Mucosa of gallbladder (tissue), 1 donor: ENCODE results near the gene ADIPOR1. TPM values are rescaled to one million over a fixed set of nuclear protein-coding genes. Genes with fewer than 3 reads are reported as not detected.

ENCODE experiments used
- DNase-seq: peaks from one replicate; pipeline ENCODE4 v3.0.0-alpha.2; 2020; ENCODE audit warnings: low spot score
- total RNA-seq: library from RNA; stranded (reverse); gene quantifications from one replicate; pipeline ENCODE4 v1.2.1, GENCODE V29; 2021
- donor health status: DM: no; HTN: no; CAD: no.

The ADIPOR1 gene
- total RNA-seq, 1 donor from 2014 or later = 80.4 TPM

DNA sequence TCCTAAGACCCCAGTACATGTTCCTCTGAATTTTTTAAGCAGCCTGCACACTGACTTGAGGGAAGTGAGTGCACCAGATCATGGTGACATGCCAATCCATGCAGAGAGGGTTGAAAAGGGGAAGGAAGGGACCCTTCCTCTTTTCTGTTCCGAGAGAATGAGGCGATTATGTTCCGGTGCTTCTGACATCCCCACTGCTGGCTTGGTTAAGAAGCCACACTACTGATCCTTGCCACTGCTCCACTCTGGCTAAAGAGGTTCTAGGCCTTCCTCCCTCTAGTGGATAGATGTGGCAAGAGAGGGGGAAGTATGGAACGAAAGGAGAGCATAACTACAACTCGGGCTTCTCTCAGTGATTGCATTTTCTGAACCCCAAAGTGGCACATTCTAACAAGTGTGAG, 10.8 kb upstream of the ADIPOR1 start:
- peak; percentile 66 for DNase-seq

DNA sequence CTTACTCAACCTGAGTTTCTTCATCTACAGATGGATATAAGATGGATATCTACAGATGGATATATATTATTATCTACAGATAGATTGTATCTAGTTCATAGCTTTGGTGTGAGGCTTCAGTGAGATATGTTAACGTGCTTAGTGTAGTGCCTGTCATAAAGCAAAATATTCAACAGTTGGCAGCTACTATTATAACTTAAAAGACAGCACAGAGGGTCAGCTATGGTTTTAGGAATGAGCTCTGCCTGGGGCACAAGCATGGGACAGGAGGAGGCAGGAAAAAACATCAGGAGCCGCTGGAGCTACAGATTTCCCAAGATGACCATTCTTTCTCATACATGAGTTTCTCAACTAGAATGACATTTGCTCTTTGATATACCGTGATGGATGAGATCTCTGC, 10.2 kb upstream of the ADIPOR1 start:
- DNase-seq = no peak

DNA sequence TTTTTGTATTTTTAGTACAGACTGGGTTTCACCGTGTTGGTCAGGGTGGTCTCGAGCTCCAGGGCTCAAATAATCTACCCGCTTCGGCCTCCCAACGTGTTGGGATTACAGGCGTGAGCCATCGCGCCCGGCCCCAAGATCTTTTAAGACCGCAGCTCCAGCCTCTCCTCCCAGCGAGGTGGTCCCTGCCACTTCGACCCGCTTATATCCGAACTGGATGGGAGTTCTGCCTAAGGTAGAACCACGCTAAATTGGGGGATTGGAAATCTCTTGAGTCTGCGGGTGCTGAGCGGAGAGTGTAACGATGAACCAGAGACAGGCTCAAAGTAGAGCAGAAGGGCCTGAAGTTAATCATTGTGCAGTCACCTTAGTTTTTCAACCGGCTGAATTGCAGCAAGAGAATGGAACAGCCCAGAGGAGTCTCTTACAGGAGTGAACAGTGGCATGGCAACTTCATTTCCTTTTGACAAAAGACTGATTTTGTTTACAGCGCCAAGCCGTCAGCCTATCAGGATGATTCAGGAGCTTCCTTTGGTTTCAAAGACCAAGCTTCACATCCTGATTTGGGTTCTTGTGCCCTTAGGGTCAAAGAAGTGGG, 9.7 kb upstream of the ADIPOR1 start:
- no peak for DNase-seq

DNA sequence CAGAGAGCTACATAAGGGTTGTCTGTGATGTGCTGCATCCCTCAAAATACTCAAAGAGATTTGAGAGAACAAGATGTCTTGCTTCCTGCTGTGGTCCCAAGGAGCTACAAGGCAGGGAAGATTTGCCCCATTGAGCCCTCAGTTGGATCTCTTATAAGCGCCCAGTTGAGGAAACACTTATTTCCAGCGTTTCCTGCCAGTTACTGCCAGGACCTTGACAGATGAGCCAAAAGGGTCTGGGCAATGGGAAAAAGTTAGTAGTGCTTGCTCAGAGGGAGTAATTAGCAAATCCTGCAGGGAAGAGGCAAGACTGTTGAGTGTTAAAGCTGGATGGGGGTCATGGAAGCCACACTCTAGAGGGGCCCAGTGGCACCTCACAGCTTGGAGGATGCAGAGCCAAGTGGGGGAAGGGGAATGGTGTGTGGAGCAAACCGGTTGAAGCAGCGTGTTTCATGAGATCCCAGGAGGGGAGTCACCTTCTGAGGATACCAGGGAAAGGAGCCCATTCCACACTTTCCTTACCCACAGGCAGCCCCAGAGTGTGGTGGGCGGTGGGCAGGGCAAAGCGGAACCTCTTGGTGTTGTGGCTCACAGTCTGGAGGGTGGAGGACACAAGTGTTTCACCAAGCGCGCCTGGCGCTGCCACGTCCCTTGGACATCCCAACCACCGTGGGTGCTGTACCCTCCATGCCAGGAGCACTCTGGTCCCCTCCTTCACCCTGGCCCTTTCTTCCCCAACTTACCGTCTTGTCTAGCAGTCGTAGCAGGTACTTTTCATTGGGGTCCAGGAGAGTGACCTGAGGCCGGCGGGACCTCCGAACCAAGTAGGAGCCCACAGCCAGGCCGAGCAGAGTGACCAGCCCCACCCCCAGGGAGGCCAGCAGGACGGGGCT, 8.1 kb upstream of the ADIPOR1 start:
- DNase-seq = no peak

DNA sequence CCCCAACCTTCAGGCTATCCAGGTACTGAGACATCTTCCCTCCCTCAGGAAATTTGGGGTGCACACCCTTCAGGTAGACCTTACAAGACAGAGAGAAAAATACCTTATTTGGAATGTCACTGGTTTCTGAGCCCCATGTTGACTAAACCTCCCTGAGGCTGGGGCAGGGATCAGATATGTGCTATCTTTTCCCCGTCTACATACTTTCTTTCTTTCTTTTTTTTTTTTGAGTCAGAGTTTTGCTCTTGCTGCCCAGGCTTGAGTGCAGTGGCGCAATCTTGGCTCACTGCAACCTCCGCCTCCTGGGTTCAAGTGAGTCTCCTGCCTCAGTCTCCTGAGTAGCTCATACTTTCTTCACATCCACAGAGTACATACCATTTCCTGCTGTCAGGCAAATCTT, 7.3 kb upstream of the ADIPOR1 start:
- no peak for DNase-seq

DNA sequence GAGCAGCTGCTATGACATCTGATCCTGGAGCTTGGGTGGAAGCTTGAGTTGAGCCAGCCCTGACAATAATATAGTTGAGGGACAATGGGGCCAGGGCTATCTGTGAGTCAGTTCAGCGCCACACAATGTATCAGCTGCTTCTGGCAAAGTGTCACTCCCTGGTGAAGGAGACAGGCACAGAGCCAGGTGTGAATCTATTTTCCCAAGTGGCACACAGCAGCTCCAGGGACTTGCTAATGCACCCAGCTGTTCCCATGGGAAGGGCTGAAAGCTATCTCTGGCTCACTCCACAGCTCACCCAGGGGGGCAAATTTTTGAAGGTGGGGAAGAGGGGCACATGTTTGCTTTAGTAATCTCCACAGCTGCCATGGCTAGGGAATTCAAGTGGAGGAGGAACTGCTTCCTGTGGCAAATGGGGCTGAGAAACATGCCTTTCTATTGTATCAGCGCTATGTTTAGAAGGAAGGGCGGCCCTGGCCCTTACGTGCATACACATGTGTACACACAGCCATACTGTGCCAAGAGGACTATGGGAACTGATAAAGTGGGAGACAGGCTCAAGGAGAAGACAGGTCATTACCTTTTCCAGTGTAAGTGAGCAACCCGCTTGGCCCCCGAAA, 6.8 kb upstream of the ADIPOR1 start:
- DNase-seq = peak; percentile 79

DNA sequence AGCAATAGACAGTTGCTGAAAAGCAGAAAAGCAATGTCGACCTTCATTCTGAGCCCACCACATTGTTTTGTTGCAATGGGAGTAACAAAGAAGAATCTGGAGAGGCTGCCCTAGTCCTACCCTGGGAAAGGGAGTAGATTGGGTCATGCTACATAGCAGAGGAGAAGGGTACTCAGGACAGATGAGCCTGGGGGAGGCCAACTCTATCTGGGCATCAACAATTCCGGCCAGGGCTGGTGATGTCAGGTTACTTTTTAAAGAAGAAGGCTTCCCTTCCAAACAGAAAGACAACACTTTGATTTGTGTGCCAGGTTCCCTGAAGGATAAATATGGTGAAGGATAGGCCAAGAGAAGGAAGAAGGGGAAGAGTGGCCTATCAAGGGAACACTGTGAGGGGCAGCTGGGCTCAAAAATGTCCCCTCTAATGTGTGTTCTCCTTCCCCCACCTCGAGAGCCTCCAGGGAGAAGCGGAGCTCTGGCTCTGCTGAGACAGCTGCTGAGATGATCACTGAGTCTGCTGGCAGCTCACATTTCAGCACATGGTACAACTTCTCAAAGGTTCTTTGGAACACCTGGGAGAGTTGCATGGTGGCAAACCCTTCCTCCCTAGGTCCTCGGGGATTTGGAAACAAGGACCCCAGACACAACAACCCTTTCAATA, 3.2 kb upstream of the ADIPOR1 start:
- DNase-seq = no peak

DNA sequence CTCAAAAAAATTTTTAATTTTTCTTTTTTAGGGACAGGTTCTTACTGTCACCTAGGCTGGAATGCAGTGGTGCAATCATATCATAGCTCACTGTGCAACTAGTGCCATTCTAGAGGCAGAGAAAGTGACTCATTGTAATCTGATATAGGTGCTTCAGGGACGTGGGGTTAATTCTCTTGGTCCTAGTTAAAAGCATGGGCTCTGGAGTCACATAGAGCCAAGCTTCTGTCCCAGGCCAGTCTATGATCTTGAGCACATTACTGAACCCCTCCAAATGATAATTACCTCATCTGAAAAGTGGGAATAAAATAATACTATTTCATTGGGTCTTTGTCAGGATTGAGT, 1.1 kb upstream of the ADIPOR1 start:
- DNase-seq = no peak

DNA sequence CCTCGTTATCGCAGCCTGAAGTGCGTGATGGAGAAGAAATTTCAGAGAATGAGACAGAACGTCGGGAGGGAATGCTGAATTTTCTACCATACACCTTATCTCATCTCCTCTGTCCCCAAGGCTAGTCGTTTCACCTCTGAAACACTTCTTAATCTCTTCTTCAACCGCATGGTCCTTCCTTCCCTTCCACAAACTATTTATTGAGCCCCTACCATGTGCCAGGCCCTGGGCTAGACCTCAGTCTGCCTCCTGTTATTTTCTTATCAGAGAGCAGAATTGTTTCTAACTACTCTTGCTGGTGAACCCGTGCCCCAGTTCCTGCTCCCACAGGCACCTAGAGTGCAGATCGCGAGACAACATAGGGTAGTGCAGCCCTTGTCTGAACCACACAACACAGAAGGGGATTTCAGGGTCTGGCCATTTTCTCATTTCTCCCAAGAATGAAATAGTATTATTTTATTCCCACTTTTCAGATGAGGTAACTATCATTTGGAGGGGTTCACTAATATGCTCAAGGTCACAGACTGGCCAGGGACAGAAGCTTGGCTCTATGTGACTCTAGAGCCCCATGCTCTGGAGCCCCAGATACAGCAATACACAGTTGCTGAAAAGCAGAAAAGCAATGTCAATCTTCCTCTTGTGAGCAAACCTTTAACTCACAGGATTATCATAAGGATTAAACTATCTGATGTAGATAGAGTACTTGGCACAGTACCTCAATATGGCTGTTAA, 598 bp upstream of the ADIPOR1 start:
- no peak for DNase-seq

DNA sequence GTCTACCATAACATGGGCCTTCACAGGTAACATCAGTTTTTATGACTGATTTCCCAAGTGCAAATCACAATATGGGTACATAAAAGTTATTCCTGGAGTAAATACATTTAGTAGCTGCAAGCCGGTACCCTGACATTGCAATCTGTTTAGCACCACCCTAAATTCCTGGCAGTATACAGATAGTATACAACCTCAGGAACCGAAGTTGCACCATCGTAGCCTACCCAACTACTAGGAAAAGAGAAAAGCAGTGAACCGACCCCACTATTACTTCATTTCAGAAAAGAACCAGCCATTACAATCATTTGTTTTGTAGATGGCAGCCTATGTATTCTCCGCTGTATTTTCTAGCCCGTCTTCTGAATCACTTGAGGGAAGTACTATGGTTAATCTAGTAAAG, 1.1 kb downstream of the ADIPOR1 start:
- DNase-seq = no peak

DNA sequence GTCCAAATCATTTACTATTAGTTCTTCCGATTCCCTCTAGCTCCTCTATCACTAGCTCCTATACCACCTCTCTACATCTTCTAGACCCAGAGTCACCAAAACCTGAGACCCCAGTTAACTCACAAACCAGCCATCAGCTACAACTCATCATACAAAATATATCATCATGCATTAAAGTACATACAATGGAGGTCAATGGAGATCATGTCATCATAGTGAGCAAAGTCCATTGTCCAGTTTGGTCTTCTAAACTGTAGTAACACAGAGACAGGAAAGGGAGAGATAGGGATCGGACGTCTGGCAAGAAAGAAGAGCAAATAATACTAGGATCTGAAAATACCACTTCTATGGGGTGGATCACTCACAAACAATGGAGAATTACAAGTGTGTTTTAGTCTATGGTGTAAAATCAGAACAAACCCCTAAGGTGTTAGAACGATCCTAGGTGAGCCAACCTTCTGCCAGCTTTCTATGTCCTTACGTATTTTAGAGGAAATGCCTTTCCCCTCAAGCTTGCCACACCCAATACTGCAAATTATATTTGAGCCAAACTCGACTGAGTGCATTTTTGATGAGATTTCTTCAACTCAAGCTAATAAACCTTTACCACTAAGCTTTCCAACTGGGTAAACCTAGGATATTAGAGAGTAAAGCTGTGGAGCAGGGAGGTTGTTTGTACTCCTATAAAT, 3.9 kb downstream of the ADIPOR1 start:
- no peak for DNase-seq

DNA sequence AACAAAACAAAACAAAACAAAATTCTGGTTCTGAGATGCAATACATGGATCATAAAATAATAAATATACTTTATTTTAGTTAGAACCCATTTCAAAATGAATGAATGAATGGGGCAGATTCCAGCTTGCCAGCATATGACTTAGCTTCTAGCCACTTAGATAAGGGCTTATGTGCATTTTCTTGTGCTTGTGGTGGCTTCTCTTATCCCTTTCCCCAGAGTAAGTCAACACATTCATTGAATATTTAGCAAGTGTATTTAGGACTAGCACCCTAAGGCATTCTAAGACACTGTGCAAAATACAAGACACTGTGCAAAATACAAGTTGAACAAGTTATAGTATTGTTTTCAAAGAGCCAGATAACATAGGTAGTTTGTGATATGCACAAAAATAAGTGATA, 4.7 kb downstream of the ADIPOR1 start:
- no peak for DNase-seq

DNA sequence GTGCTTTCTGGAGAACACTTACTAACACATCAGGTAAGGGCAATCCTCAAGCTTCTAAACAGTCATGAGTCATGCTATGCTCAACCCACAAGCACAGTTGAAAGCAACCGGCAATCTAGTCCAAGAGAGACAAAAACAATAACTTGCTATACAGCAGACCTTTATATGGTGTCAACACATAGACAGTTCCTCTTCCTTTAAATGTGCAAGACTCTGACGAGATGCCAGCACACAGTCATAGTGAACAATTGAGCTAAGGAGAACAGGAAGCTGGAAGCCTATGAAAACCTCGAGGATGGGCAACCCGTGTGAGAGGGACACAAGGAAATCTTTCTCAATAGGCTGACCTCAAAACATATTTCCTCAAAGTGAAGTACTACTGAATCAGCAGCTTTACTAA, 5.3 kb downstream of the ADIPOR1 start:
- DNase-seq = peak; percentile 52

DNA sequence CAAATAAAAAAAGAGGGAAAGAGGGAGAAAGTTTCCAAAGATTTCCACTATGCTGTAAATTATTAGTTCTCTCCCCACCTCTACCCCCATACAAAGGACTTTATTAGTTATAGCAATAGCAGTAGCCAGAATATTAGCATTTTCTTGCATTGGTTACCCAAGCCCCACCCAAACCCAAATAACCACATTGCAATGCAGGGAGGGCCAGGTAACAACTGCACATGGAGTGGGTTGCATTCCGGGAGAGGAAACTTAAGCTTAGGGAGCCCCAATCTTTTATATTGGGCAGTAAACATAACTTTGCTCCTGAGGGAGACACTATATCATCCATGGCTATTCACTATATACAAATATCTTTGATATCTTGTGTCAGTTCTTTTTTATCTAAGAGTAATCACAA, 6.0 kb downstream of the ADIPOR1 start:
- DNase-seq = no peak

DNA sequence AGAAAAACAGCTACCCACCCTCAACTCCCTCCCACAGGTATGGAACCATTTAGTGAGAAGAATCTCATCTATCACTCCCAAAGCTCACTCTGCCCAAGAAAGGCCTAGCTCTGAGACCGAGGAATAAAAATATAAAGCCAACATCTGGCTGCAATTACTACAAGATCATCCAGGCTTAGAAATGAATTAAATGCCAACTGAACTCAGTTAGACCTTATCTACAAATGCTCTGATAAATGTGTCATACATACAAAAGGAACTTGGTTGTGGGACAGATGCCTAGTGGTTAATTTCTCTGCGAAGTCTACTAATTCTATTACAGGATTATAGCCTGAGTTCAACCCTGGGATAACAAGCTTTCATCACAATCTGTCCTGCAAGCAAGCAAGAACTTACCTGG, 6.7 kb downstream of the ADIPOR1 start:
- DNase-seq = no peak

DNA sequence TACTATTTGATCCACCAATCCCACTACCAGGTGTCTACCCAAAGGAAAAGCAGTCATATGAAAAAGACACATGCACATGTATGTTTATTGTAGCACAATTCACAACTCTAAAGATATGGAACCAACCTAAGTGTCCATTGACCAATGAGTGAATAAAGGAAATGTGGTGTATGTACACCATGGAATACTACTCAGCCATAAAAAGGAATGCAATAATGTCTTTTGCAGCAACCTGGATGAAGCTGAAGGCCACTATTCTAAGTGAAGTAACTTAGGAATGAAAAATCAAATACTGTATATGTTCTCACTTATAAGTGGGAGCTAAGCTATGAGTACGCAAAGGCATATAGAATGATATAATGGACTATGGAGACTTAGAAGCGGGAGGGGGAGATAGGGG, 12.6 kb downstream of the ADIPOR1 start:
- DNase-seq = no peak

DNA sequence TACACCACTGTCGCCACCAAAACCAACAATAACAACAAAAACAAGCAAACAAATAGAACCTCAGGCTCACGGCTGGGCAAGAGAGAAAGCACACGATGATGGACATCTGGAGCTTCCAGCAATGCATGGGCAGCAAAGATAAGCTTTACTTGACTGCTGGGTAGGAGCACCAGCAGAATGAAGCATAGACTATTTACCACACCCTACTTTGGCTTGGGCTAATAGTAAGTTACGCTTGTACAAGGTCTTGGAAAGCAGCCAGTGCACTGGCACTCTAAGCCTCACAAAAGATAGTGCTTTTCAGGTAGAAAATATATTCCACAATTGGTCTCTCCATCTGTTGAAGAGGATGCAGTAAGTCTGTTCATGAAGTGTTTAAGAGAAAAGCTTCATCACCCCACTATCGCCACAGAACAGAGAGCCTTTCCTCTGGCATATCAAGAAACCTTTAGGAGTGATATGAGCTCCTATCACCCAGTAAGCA, 13.6 kb downstream of the ADIPOR1 start:
- DNase-seq = no peak

DNA sequence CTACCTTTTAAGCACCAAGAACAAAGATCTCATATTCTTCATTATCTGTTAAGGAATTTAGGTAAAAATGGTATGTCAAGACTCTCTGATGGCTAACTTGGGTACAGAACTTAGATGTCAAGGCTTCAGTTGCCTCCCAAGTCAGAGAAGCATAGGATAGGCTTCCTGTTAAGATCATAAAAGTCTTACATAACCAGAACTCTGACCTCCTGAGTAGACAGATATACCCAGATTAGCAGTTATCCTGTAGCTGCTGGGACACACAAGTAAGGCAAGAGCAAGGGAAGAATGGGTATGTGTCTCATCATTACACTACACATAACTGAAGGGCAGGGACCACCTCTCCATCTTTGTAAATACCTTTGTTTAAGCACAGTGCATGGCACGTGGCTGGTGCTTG, 15.7 kb downstream of the ADIPOR1 start:
- no peak for DNase-seq

DNA sequence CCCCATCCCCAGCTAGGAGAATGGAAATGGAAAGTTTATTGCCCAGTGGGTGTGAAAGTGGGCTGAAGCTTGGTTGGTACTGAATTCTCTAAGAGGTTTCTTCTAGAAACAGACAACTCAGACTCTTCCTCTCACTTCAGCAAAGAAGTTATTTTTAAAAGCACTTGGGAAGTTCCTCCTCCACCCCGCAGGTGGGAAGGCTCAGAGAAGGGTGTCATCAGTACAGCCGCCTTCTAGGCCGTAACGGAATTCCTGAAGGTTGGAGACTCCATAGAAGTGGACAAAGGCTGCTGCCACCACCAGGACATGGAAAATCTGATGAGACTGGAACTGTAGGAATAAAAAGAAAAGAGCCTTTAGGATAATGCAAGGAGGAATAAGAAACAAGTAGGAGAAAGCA, 16.7 kb downstream of the ADIPOR1 start:
- DNase-seq = no peak

DNA sequence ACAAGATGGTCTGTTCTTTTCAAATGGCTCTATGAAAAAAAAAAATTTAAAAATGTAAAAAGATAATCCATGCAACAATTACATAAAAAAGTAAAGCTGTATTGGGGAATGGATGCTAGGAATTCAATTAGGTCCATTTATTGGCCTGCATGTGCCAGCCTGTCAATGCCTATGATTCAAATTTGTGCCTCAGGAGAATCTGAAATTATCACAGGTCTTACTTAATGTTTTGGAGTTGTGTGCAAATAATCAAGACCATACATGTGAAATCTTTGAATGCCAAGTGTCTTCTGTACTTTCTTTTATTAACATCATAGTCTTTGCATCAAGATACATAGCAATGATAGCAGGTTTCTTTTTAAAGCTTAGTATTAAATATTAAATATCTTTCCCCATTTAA, 17.6 kb downstream of the ADIPOR1 start:
- no peak for DNase-seq

DNA sequence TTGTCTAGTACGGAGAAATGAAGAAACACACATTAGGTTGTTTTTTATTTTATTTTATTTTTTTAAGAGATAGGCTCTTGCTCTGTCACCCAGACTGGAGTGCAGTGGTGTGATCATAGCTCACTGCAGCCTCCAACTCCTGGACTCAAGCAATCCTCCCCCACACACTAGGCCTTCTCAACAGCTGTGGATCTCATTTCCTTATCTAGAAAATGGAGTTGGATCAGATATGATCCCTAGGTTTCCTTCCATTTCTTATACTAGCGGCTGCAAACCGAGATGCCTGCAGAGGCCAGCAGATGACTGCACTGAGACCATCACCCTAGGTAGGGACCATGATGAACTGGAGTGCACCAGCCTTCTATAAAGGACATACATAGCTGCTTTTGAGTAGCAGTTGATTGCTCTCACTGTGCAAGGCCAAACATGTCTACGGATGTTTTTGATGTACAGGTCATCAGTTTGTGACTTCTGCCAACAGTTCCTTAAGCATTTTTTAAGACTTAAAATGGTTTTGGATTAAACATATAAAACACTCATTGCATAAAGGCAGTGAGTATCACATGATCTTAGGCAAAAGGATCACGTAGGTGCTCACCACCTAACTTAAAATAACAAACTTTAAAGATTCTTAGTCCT, 19.7 kb downstream of the ADIPOR1 start:
- no peak for DNase-seq
